Globus pallidus (tissue), 1 donor: Measurements from ENCODE around the gene USP17L20.
"Not testable (repeated sequence)": the region's sequence is repeated elsewhere in the genome, so short reads cannot be mapped to it uniquely, and the experiment has no call there.

Experiments used
- DNase-seq: peaks from one replicate; pipeline ENCODE4 v3.0.0-alpha.2; 2015; ENCODE audit warnings: low spot score

The USP17L20 gene, protein sequence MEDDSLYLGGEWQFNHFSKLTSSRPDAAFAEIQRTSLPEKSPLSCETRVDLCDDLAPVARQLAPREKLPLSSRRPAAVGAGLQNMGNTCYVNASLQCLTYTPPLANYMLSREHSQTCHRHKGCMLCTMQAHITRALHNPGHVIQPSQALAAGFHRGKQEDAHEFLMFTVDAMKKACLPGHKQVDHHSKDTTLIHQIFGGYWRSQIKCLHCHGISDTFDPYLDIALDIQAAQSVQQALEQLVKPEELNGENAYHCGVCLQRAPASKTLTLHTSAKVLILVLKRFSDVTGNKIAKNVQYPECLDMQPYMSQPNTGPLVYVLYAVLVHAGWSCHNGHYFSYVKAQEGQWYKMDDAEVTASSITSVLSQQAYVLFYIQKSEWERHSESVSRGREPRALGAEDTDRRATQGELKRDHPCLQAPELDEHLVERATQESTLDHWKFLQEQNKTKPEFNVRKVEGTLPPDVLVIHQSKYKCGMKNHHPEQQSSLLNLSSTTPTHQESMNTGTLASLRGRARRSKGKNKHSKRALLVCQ

DNA sequence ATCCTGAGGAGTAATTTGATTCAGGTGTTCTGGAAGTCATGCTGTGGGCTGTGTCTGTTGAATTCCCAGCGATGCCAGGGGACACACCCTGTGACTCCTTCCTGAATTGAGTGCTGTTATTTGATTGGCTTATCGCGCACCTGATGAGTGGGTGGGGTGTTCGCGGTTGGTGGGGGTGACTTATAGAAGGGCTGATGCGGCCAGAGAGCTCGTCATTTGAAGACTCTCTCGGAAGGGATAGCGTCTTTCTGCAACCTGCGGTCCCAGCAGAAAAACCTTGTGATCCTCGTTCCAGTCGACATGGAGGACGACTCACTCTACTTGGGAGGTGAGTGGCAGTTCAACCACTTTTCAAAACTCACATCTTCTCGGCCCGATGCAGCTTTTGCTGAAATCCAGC, at the start of gene USP17L20:
Gene USP17L20, plus strand, starts transcription at position 301 of the 400 bp plus-strand sequence. Its CDS starts 0 bp downstream, at position 301.
- DNase-seq, result not testable (repeated sequence)

DNA sequence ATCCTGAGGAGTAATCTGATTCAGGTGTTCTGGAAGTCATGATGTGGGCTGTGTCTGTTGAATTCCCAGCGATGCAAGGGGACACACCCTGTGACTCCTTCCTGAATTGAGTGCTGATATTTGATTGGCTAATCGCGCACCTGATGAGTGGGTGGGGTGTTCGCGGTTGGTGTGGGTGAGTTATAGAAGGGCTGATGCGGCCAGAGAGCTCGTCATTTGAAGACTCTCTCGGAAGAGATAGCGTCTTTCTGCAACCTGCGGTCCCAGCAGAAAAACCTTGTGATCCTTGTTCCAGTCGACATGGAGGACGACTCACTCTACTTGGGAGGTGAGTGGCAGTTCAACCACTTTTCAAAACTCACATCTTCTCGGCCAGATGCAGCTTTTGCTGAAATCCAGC, 47.6 kb upstream of the USP17L20 start, which contains the start of gene USP17L10:
Gene USP17L10, plus strand, starts transcription at position 301 of the 400 bp plus-strand sequence. Its CDS starts 0 bp downstream, at position 301.
- DNase-seq, result not testable (repeated sequence)

DNA sequence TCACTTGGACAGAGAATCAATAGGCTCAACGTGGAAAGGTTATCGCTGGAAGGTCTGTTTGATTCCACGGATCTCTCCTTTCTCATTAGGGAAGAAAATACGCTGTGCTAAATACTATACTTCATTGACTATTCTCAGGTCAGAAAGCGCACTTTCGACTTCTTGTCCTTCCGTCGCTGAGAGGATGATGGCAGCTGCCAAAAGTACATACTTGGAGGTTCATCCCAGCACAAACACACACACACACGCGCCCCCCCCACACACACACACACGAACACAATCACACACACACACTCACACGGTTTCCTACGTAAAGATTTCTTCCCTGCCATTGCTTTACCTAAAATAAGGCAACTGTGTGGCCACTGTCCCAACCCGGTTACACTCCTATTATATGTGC, 43.2 kb upstream of the USP17L20 start:
- not testable (repeated sequence) for DNase-seq

DNA sequence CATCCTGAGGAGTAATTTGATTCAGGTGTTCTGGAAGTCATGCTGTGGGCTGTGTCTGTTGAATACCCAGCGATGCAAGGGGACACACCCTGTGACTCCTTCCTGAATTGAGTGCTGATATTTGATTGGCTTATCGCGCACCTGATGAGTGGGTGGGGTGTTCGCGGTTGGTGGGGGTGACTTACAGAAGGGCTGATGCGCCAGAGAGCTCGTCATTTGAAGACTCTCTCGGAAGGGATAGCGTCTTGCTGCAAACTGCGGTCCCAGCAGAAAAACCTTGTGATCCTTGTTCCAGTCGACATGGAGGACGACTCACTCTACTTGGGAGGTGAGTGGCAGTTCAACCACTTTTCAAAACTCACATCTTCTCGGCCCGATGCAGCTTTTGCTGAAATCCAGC, 42.8 kb upstream of the USP17L20 start, which contains the start of gene USP17L11:
Gene USP17L11, plus strand, starts transcription at position 301 of the 400 bp plus-strand sequence. Its CDS starts 0 bp downstream, at position 301.
- DNase-seq, result not testable (repeated sequence)

DNA sequence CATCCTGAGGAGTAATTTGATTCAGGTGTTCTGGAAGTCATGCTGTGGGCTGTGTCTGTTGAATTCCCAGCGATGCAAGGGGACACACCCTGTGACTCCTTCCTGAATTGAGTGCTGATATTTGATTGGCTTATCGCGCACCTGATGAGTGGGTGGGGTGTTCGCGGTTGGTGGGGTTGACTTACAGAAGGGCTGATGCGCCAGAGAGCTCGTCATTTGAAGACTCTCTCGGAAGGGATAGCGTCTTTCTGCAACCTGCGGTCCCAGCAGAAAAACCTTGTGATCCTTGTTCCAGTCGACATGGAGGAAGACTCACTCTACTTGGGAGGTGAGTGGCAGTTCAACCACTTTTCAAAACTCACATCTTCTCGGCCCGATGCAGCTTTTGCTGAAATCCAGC, 38.1 kb upstream of the USP17L20 start, which contains the start of gene USP17L12:
Gene USP17L12, plus strand, starts transcription at position 301 of the 400 bp plus-strand sequence. Its CDS starts 0 bp downstream, at position 301.
- DNase-seq, result not testable (repeated sequence)

DNA sequence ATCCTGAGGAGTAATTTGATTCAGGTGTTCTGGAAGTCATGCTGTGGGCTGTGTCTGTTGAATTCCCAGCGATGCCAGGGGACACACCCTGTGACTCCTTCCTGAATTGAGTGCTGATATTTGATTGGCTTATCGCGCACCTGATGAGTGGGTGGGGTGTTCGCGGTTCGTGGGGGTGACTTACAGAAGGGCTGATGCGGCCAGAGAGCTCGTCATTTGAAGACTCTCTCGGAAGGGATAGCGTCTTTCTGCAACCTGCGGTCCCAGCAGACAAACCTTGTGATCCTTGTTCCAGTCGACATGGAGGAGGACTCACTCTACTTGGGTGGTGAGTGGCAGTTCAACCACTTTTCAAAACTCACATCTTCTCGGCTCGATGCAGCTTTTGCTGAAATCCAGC, 33.3 kb upstream of the USP17L20 start, which contains the start of gene USP17L13:
Gene USP17L13, plus strand, starts transcription at position 301 of the 400 bp plus-strand sequence. Its CDS starts 0 bp downstream, at position 301.
- DNase-seq, result not testable (repeated sequence)

DNA sequence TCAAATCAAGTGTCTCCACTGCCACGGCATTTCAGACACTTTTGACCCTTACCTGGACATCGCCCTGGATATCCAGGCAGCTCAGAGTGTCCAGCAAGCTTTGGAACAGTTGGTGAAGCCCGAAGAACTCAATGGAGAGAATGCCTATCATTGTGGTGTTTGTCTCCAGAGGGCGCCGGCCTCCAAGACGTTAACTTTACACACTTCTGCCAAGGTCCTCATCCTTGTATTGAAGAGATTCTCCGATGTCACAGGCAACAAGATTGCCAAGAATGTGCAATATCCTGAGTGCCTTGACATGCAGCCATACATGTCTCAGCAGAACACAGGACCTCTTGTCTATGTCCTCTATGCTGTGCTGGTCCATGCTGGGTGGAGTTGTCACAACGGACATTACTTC, 27.7 kb upstream of the USP17L20 start:
- DNase-seq, result not testable (repeated sequence)

DNA sequence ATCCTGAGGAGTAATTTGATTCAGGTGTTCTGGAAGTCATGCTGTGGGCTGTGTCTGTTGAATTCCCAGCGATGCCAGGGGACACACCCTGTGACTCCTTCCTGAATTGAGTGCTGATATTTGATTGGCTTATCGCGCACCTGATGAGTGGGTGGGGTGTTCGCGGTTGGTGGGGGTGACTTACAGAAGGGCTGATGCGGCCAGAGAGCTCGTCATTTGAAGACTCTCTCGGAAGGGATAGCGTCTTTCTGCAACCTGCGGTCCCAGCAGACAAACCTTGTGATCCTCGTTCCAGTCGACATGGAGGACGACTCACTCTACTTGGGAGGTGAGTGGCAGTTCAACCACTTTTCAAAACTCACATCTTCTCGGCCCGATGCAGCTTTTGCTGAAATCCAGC, 23.8 kb upstream of the USP17L20 start, which contains the start of gene USP17L15:
Gene USP17L15, plus strand, starts transcription at position 301 of the 400 bp plus-strand sequence. Its CDS starts 0 bp downstream, at position 301.
- not testable (repeated sequence) for DNase-seq

DNA sequence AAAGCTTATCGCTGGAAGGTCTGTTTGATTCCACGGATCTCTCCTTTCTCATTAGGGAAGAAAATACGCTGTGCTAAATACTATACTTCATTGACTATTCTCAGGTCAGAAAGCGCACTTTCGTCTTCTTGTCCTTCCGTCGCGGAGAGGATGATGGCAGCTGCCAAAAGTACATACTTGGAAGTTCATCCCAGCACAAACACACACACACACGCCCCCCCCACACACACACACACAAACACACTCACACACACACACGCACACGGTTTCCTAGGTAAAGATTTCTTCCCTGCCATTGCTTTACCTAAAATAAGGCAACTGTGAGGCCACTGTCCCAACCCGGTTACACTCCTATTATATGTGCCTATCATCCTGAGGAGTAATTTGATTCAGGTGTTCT, 19.5 kb upstream of the USP17L20 start:
- not testable (repeated sequence) for DNase-seq

DNA sequence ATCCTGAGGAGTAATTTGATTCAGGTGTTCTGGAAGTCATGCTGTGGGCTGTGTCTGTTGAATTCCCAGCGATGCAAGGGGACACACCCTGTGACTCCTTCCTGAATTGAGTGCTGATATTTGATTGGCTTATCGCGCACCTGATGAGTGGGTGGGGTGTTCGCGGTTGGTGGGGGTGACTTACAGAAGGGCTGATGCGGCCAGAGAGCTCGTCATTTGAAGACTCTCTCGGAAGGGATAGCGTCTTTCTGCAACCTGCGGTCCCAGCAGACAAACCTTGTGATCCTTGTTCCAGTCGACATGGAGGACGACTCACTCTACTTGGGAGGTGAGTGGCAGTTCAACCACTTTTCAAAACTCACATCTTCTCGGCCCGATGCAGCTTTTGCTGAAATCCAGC, 14.3 kb upstream of the USP17L20 start, which contains the start of gene USP17L17:
Gene USP17L17, plus strand, starts transcription at position 301 of the 400 bp plus-strand sequence. Its CDS starts 0 bp downstream, at position 301.
- not testable (repeated sequence) for DNase-seq

DNA sequence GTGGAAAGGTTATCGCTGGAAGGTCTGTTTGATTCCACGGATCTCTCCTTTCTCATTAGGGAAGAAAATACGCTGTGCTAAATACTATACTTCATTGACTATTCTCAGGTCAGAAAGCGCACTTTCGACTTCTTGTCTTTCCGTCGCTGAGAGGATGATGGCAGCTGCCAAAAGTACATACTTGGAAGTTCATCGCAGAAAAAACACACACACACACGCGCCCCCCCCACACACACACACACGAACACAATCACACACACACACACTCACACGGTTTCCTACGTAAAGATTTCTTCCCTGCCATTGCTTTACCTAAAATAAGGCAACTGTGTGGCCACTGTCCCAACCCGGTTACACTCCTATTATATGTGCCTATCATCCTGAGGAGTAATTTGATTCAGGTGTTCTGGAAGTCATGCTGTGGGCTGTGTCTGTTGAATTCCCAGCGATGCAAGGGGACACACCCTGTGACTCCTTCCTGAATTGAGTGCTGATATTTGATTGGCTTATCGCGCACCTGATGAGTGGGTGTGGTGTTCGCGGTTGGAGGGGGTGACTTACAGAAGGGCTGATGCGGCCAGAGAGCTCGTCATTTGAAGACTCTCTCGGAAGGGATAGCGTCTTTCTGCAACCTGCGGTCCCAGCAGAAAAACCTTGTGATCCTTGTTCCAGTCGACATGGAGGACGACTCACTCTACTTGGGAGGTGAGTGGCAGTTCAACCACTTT, 9.8 kb upstream of the USP17L20 start, which contains the start of gene USP17L18:
Gene USP17L18, plus strand, starts transcription at position 678 of the 728 bp plus-strand sequence. Its CDS starts 0 bp downstream, at position 678.
- not testable (repeated sequence) for DNase-seq

DNA sequence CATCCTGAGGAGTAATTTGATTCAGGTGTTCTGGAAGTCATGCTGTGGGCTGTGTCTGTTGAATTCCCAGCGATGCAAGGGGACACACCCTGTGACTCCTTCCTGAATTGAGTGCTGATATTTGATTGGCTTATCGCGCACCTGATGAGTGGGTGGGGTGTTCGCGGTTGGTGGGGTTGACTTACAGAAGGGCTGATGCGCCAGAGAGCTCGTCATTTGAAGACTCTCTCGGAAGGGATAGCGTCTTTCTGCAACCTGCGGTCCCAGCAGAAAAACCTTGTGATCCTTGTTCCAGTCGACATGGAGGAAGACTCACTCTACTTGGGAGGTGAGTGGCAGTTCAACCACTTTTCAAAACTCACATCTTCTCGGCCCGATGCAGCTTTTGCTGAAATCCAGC, 4.8 kb upstream of the USP17L20 start, which contains the start of gene USP17L19:
Gene USP17L19, plus strand, starts transcription at position 301 of the 400 bp plus-strand sequence. Its CDS starts 0 bp downstream, at position 301.
- not testable (repeated sequence) for DNase-seq

DNA sequence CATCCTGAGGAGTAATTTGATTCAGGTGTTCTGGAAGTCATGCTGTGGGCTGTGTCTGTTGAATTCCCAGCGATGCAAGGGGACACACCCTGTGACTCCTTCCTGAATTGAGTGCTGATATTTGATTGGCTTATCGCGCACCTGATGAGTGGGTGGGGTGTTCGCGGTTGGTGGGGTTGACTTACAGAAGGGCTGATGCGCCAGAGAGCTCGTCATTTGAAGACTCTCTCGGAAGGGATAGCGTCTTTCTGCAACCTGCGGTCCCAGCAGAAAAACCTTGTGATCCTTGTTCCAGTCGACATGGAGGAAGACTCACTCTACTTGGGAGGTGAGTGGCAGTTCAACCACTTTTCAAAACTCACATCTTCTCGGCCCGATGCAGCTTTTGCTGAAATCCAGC, 4.6 kb downstream of the USP17L20 start, which contains the start of gene USP17L21:
Gene USP17L21, plus strand, starts transcription at position 301 of the 400 bp plus-strand sequence. Its CDS starts 0 bp downstream, at position 301.
- not testable (repeated sequence) for DNase-seq

DNA sequence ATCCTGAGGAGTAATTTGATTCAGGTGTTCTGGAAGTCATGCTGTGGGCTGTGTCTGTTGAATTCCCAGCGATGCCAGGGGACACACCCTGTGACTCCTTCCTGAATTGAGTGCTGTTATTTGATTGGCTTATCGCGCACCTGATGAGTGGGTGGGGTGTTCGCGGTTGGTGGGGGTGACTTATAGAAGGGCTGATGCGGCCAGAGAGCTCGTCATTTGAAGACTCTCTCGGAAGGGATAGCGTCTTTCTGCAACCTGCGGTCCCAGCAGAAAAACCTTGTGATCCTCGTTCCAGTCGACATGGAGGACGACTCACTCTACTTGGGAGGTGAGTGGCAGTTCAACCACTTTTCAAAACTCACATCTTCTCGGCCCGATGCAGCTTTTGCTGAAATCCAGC, 9.4 kb downstream of the USP17L20 start, which contains the start of gene USP17L22:
Gene USP17L22, plus strand, starts transcription at position 301 of the 400 bp plus-strand sequence. Its CDS starts 0 bp downstream, at position 301.
- DNase-seq, result not testable (repeated sequence)

DNA sequence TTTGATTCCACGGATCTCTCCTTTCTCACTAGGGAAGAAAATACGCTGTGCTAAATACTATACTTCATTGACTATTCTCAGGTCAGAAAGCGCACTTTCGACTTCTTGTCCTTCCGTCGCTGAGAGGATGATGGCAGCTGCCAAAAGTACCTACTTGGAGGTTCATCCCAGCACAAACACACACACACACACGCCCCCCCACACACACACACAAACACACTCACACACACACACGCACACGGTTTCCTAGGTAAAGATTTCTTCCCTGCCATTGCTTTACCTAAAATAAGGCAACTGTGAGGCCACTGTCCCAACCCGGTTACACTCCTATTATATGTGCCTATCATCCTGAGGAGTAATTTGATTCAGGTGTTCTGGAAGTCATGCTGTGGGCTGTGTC, 13.8 kb downstream of the USP17L20 start:
- DNase-seq, result not testable (repeated sequence)
